ENCODE data around the gene TNFAIP8L1.

Gene TNFAIP8L1

GRCh38 chr19:4687396-4687795, 48.1 kb downstream of the TNFAIP8L1 start:
- no peak overlapping the region for H3K4me3 ChIP-seq (ENCODE audit: low read depth, low read length)
- TF ChIP-seq CTCF (IDR thresholded peaks at IDR 0.05; ENCODE audit: borderline replicate concordance, insufficient read depth, low read depth, low read length): no peak

GRCh38 chr19:4688587-4688986, 49.3 kb downstream of the TNFAIP8L1 start:
- H3K4me3 ChIP-seq (ENCODE audit: low read depth, low read length): no peak overlapping the region
- no peak for TF ChIP-seq CTCF (IDR thresholded peaks at IDR 0.05; ENCODE audit: borderline replicate concordance, insufficient read depth, low read depth, low read length)

DNA sequence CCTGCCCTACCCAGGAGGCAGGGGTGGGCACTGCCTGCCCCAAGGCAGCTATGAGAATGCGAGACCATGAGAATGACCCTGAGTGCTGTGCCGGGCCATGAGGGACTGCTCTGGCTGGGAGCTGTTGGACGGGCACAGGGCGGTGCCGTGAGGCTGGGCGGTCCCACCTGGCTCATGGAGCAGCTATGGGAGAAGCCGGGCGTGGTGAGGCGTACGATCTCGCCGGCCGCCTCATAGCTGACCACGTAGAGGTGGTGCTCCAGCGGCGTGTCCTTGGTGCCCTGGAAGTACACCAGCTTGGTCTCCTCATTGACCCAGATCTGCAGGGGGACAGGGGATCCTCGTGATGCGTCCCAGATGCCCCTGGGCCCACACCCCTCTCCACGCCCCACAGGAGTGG, 50.1 kb downstream of the TNFAIP8L1 start:
- no peak overlapping the region for H3K4me3 ChIP-seq (ENCODE audit: low read depth, low read length)
- TF ChIP-seq CTCF (IDR thresholded peaks at IDR 0.05; ENCODE audit: borderline replicate concordance, insufficient read depth, low read depth, low read length): no peak

GRCh38 chr19:4690361-4690760, 51.0 kb downstream of the TNFAIP8L1 start:
- no peak for TF ChIP-seq CTCF (IDR thresholded peaks at IDR 0.05; ENCODE audit: borderline replicate concordance, insufficient read depth, low read depth, low read length)
- no peak overlapping the region for H3K4me3 ChIP-seq (ENCODE audit: low read depth, low read length)

DNA sequence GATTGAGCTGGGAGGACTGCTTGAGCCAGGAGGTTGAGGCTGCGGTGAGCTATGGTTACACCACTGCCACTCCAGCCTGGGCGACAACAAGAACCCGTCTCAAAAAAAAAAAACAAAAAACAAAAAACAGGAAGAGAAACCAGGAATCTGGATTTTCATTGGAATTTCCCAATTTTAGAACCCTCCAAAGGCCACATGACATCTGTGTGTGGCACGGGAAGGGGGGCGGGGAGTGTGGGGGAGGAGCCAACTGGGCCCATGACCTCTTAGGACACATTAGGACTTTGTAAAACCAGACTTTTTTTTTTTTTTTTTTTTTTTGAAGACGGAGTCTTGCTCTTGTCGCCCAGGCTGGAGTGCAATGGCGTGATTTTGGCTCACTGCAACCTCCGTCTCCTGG, 52.1 kb downstream of the TNFAIP8L1 start:
- TF ChIP-seq CTCF (IDR thresholded peaks at IDR 0.05; ENCODE audit: borderline replicate concordance, insufficient read depth, low read depth, low read length): no peak

DNA sequence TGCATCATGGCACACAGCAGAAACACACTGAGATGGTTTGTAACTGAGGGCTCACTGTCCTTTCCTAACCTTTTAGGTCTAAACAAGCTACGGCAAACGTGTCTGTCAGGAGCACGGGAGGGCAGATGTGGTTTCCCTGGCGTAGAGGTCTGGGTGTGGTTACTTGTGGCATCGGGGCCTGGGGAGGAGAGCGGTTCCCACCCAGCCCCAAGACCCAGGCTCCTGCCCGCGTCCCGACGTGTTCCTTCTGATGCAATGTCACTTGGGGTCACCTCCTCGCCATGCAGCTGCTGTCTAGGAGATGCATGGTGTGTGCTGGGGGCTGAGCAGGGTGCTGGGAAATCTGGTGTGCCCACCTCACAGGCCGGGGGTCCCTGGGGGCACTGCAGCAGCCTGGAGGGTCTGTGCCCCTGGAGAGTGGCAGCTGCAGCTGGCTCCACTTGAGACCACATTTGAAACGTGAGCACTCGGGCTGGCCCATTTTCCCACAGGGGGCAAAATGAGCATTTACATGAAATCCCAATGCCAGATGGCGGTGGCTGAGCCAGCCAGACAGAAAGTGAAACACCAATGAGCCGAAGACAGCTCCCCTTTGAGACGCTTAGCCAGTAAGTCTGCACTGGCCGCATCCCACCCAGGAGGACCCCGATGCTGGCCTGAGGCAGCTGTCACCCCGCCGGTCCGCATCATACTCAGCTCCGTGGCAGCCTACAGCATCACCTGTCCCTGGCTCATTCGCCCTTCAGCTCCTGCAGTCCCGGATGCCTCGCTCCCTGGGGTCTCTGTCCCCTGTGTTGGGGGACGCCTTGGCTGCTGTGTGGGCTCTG, 53.1 kb downstream of the TNFAIP8L1 start:
- H3K4me3 ChIP-seq (ENCODE audit: low read depth, low read length): no peak overlapping the region
- no peak for TF ChIP-seq CTCF (IDR thresholded peaks at IDR 0.05; ENCODE audit: borderline replicate concordance, insufficient read depth, low read depth, low read length)

More for the DNA sequence above, 52.1 kb downstream of the TNFAIP8L1 start:
- no peak overlapping the region for H3K4me3 ChIP-seq (ENCODE audit: low read depth, low read length)

- H3K4me3 ChIP-seq (ENCODE audit: low read depth, low read length): no peak overlapping the region
- no peak for TF ChIP-seq CTCF (IDR thresholded peaks at IDR 0.05; ENCODE audit: borderline replicate concordance, insufficient read depth, low read depth, low read length)
Observed at GRCh38 chr19:4693078-4693350, 53.7 kb downstream of the TNFAIP8L1 start.
